SH-SY5Y (cell line): ENCODE data around the gene PFDN4.

Experiments
- GATA2 ChIP-seq: IDR thresholded peaks from 2 replicates; pipeline ENCODE4 v1.6.1; 2011; ENCODE audit warnings: mild to moderate bottlenecking, low read depth, low read length
- GATA3 ChIP-seq: IDR thresholded peaks from 2 replicates; pipeline ENCODE4 v1.6.1; 2011; ENCODE audit warnings: low read depth, mild to moderate bottlenecking, low read length, moderate library complexity

PFDN4 gene

DNA sequence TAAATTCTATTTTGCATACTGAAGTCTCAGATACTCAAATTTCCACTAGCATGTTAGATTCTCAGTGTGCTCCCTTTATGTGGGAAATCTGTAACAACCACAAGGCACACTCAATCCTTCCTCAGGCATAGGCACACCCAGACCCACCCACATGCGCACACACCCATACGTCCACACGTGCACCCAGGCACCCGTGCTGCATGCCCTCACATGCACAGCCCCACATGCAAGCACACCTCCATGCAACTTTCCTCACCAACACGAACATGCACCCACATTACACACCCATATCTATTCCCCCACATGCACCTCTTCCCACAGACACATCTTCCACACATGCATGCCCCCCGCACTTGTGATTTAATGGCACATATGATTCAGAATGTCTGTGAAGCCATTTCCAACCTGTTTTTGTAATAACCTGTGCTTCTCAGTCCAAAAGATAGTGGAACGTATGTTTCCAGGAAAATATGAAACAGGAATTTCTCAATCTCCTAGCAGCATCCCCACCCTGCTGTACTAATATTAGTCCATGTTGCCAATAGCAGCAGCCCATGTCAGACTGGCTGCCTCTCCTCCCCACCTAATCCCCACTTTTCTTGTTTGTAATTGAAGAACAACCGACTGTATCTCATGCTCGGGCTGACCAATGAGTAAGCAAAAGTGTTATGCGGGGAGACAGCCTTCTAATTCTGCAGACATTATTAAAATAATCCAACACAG is 22.8 kb upstream of the PFDN4 start:
- TF ChIP-seq GATA2 (no peak), GATA3 (no peak)

- no peak for TF ChIP-seq GATA2
- no peak for TF ChIP-seq GATA3
Observed at GRCh38 chr20:54188132-54188849, 19.6 kb upstream of the PFDN4 start.

DNA sequence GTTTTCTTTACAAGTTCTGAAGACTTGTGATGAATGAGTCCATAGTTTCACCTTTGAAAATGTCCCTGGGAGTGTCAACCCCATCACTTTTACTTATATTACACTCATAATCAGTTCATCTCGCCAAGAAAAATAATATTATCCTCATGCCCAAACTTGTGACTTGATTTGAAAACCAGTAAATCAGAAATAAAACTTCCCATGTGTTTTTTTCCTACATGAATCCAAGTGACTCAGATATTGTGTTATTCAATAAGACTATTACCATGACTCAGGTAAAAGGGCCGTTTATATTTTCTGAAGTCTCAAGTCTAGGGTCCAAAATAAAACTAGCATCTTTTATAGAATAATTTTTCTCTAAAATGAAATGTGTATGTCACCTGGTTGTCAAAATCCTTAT is 18.3 kb upstream of the PFDN4 start:
- TF ChIP-seq GATA2 (no peak), GATA3 (no peak)

GRCh38 chr20:54190217-54190616 is 17.7 kb upstream of the PFDN4 start:
- TF ChIP-seq GATA3 (no peak), GATA2 (no peak)

DNA sequence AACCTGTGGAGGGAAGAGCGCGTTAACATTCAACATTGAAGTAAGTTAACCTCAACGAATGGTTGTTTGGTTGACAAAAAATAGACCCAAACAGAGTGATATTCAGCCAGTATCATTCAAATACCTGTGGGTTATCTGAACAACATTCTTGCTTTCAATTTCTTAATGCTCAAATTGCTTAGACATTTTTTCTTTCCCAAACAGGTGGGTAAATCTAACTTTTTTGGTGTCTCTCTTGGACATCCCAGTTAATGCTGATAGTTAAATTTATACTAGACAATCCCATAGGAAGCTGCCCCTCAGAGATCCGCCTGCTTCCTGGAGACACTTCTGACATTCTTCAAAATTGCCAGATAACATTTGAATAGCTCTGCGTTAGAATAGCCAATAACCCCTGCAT is 14.1 kb upstream of the PFDN4 start:
- TF ChIP-seq GATA3: no peak
- no peak for TF ChIP-seq GATA2

GRCh38 chr20:54194724-54195438 is 13.0 kb upstream of the PFDN4 start:
- no peak for TF ChIP-seq GATA2
- TF ChIP-seq GATA3: no peak

DNA sequence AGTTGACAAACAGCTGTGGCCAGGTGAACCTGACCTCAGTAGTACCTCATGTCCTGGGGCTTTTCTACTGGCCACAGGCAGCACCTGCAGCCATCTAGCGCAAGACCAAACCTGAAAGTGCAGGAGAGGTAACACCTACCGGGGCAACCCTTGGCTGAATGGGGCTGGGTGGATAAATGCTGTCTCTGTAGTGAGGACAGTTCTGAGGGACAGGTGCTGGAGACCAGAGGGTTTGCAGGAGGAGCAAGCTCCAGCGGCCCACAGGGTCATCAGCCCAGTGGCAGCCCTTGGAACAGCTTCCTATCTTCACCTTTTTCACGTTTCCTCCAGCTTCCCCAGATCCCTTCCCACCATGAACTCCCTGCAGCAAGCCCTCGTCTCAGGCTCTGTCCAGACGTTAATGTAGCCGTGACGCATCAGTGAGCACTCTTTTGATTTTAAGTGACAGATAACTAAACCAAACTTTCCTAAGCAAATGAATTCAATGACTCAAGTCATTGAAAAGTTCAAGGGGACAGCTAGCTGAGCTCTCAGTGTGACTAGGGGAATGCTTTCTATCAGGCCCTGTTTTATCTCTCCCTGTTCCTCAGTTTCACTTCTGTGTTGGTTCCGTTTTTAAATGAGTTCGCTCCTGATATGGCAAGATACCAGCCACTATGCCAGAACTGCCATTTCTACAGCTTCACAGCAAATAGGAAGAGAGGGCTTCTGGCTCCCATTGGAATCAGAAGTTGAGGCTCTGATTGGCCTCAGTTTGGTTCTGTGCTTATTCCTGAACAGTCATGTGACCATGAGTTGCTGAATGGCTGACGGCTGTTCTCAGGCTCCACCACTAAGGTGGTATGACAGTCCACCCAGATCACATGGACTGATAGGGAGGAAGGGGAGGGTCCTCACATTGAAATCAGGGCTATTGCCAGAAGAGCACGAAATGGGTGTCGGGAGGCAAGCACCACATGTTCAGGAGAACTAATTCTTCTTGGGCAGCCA is 12.1 kb upstream of the PFDN4 start:
- no peak for TF ChIP-seq GATA3
- TF ChIP-seq GATA2: no peak

DNA sequence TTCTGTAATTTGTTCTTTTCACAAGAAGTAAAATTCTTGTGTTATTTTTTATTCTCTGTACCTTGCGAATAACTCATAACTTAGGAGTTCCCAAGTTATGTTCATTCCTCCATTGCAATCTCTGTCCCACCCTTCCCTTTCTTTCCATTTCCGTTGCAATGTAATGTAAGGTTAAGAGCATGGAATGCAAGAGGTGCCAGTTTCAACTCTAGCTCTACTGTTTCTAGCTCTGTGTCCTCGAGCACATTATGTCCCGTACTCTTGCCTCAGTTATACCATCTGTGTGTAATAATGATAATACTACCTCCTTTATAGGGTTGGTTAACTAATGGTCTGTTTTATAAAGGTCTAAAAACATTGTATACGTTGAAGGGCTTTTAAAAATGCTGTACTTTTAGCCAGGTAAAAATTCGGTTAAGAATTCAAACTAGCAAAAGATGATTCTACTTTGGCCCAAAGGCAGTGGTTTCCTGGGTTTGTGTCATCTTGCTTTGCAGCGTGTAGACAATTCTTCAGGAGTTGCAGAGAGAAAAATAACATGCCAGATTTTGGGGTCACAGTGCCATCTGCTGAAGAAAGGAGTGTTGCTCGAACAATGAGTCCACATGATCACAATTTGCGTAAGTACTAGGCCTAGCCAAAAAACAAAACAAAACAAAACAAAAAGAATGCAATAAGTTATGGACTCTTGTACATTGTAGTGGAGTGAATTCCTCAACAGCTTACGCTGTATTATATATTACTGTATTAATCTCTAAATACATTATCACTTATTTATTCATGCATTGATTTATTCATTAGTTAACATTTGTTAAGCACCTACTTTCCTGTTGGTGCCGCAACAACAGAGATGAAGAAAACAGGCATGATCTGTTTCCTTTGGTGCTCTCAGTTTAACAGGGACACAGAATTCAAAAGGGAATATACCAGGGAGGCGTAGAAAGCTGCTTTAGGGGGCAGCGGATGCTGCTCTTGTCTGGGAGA is 10.0 kb upstream of the PFDN4 start:
- no peak for TF ChIP-seq GATA2
- TF ChIP-seq GATA3: no peak

- TF ChIP-seq GATA3: no peak
- TF ChIP-seq GATA2: no peak
Observed at GRCh38 chr20:54199283-54199682, 8.6 kb upstream of the PFDN4 start.

- TF ChIP-seq GATA3 (no peak), GATA2 (no peak)
Observed at GRCh38 chr20:54199721-54200176, 8.1 kb upstream of the PFDN4 start.

DNA sequence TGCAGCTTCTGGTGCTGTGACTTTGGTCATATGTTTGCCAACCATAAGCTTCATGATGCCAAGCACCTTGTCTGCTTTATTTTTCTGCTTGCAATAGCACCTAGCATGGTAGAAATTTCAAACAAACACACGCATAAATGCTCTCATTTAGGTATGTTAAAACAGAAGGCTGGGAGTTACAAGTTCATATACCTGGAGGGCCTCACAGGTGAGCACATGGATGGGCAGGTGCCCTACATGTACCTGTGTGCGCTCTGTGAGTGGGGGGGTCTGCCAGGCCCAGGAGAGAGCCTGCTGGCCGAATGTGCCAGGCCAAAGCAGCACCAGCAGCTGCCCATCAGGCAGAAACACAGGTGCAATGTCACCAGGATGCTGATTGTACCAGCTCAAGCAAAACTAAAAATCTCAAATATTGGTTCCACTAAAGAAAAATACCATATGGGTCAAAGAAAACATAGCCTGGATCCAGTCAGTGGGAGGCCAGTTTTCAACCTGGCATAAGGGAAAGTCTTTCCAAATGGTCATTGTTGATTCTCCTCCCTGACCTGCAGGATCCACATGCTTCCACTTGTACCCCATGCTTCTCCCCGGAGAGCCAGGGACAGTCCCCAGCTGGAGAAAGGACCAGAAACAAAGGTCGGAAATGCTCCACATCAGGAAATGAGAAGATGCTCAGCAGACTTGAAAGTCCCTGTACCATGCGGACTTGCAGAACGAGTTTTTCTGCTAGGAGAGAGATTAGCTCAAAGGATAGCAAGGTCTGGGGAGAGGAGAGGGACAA is 7.2 kb upstream of the PFDN4 start:
- no peak for TF ChIP-seq GATA2
- no peak for TF ChIP-seq GATA3
